SH-SY5Y (cell line): Measurements from ENCODE around the gene ZNF860.

Experiments used
- GATA2 ChIP-seq: IDR thresholded peaks from 2 replicates; pipeline ENCODE4 v1.6.1; 2011; ENCODE audit warnings: mild to moderate bottlenecking, low read depth, low read length
- GATA3 ChIP-seq: IDR thresholded peaks from 2 replicates; pipeline ENCODE4 v1.6.1; 2011; ENCODE audit warnings: low read depth, mild to moderate bottlenecking, low read length, moderate library complexity

DNA sequence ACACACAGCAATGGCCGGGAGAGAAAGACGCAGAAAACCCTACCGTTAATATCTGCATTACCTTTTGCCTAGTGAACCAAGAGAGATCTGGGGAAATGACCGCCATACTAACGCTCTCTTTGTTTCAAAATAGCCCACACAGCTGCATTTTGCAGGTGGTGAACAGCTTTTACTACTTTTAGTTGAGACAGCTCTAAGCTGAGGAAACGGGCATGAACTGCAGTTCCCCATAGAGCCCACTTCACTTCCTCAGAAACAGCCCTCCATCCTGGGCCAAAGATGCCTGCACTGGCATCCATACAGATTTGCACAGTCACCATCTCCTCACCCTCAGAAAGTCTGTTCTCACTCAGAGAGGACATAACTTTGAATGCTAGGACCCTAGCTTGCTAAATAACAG is 45.0 kb downstream of the ZNF860 start:
- TF ChIP-seq GATA3, result no peak
- no peak for TF ChIP-seq GATA2
